ENCODE results near the gene ZNF316.

ZNF316 gene

DNA sequence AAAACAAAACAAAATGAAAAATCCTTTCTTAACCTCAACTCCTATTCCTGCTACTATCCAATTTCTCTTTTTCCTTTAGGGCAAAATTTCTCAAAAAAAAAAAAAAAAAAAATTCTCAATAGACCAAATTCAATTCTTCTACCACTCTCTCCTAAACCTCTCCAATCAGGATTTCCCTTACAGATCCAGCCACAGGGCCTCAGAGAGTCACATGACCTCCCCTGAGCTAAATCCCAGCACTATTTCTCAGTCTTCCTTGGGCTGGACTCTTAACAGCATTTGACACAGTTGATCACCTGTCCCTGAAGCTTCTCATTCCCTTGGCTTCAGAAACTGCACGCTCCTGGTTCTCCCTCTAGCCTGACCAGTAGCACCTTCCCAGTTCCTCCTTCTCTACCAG, 64.7 kb downstream of the ZNF316 start:
- DNase-seq: no peak
